ENCODE measurements around the gene RSPO4. TPM values are rescaled to one million over a fixed set of nuclear protein-coding genes. Genes with fewer than 3 reads are reported as not detected.

Gene RSPO4
- total and polyA plus RNA-seq, 2 donors, result 0.08 TPM; not detected in 1

DNA sequence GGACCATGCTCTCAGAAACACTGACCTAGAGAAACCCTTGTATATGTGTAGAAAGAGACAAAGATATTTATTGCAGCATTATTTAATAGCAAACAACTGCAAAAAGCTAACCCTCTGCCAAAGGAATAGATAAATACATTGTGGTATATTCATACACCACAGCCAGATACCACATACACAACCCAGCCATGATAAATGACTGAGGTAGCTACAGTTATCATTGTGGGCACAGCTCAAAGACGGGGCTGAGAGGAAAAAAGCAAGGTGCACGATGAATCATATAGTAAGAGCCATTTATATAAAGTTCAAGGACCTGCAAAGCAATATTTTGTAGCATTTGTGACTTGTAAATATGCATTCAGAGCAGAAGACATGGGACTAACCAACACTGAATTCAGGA is 30.8 kb downstream of the RSPO4 start:
- DNase-seq (ENCODE audit: extremely low spot score), result no peak
- no peaks in the 10 kb centered on the region for H3K4me1 ChIP-seq (ENCODE audit: insufficient read depth)
- no peaks in the 10 kb centered on the region for H3K36me3 ChIP-seq (ENCODE audit: insufficient read depth)
- no peak overlapping the region for H3K27ac ChIP-seq (ENCODE audit: low read depth)
- WGBS, result 76% methylated on average over 2 of the region's 2 CpGs
- no peak overlapping the region for H3K4me3 ChIP-seq (ENCODE audit: low read depth, low read length)

DNA sequence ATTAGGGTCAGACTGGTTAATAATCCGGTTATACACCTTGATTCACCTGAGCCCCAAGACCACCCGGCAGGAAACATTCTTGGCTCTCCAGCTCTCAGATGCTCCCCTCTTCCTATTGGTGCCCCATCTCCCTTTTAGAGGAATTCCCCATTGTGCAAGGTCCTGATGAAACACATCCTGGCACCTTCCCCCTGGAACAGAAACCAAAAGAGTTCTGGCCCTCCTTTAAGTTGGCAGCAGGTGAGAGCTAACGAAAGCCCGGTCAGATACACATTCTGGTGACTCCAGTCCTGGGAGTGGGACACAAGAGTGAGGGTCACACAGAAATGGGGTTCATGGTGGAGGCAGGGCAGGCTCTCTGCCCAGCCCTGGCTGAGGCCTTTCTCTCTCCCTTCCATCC is 32.2 kb downstream of the RSPO4 start:
- DNase-seq (ENCODE audit: extremely low spot score), result no peak
- no peaks in the 10 kb centered on the region for H3K36me3 ChIP-seq (ENCODE audit: insufficient read depth)
- H3K4me1 ChIP-seq (ENCODE audit: insufficient read depth), result no peaks in the 10 kb centered on the region
- H3K27ac ChIP-seq (ENCODE audit: low read depth), result no peak overlapping the region
- no peak overlapping the region for H3K4me3 ChIP-seq (ENCODE audit: low read depth, low read length)
- 79% methylated on average over 4 of the region's 4 CpGs for WGBS

DNA sequence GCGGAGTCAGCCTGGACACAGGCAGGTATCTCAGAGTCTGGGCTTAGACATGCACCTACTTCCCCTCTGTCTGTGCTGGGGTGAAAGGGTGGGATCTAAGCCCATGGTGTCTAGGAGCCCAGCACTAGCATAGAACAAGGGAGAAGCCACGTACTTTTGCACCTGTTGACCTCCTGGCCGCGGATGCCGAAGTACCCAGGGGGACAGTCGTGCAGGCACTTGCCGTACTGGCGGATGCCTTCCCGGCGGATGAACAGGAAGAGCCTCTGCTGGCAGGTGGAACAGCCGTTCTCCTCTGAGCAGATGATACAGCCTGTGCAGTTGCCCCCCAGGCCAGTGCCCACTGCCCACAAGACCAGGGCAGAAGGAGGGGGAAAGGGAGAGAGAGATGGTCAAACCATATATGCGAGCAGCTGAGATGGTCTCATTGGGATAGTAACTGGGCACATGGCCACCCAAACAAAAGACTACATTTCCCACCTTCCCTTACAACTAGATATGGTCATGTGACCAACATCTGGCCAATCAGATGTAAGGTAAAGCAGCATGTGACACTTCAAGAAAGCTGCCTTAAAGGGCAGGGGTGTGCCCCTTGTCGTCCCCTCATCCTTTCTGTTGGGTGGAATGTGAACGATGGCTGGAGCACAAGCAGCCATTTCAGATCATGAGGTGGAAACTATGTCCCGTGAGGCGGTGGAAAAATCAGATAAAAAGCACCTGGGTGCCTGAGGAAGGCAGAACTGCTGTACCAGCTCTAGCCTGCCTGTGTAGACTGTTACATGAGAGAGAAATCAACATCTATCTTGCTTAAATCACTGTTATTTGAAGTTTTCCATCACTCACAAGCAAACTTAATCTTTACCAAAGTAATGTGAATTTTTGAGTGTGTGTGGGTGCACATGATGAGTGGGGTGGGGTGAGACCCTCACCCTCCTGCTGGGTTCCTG is 34.0 kb downstream of the RSPO4 start:
- no peaks in the 10 kb centered on the region for H3K36me3 ChIP-seq (ENCODE audit: insufficient read depth)
- no peaks in the 10 kb centered on the region for H3K4me1 ChIP-seq (ENCODE audit: insufficient read depth)
- DNase-seq (ENCODE audit: extremely low spot score), result no peak
- 91% methylated on average over 16 of the region's 16 CpGs for WGBS
- H3K27ac ChIP-seq (ENCODE audit: low read depth), result no peak overlapping the region
- no peak overlapping the region for H3K4me3 ChIP-seq (ENCODE audit: low read depth, low read length)

DNA sequence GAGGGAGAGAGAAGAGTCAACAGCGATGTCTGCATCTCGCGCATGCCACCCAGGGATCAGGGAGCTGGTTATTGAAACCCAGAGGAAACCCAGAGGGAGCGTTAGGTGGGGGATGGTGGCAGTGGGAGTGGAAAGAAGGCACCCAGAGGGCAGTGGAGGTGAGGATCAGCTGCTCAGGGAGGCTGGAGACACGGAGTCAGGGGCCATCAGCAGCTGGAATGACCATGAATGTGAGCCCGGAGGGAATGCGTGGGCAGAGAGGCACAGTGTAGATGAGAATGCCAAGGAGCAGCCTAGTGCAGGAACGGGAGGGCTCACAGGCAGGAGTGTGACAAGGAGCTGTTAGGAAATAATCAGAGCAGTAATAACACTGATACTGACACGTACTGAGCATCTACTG is 36.2 kb downstream of the RSPO4 start:
- DNase-seq (ENCODE audit: extremely low spot score), result no peak
- Histone ChIP-seq H3K4me3 (ENCODE audit: low read depth, low read length) (no peak overlapping the region), H3K4me1 (ENCODE audit: insufficient read depth) (no peaks in the 10 kb centered on the region), H3K36me3 (ENCODE audit: insufficient read depth) (no peaks in the 10 kb centered on the region), H3K27ac (ENCODE audit: low read depth) (no peak overlapping the region)
- 72% methylated on average over 9 of the region's 9 CpGs for WGBS

DNA sequence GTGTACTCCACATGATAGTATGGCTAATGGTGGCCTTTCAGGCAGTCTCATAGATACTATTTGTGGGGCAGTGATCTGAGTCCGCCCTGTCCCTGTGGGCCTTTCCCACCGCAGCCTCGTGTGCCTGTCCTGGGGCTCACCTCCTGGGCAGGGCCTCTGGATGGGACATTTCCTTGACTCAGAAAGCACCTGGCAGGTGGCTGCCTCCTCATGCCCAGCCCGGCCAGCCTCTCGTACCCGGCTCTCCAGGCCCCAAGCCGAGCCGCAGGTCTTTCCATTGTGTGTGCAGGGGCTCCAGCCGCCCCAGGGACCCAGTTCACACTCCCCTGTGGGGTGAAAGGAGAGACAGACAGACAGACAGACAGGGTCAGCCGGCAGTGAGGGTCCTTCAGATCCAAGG is 38.3 kb downstream of the RSPO4 start:
- no peak overlapping the region for H3K4me3 ChIP-seq (ENCODE audit: low read depth, low read length)
- no peak for DNase-seq (ENCODE audit: extremely low spot score)
- H3K36me3 ChIP-seq (ENCODE audit: insufficient read depth), result no peaks in the 10 kb centered on the region
- WGBS, result 88% methylated on average over 10 of the region's 10 CpGs
- H3K27ac ChIP-seq (ENCODE audit: low read depth), result no peak overlapping the region
- H3K4me1 ChIP-seq (ENCODE audit: insufficient read depth), result no peaks in the 10 kb centered on the region

DNA sequence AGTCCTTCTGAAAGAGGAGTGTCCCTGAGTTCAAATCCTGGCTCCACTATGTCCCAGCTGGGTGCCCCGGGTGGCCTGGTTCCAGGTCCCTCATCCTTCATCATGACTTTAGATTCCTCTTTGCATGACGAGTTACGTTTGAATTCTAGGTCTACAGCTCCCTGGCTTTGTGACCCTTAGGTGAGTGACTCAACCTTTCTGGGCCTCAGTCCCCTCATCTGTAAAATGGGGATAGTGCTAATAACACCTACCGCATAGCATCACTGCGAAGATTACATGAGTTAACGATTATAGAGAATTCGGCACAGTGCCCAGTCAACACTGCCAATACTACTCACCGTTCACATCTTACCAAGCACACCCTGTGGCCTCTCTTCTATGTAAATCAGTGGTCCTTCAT is 39.4 kb downstream of the RSPO4 start:
- Histone ChIP-seq H3K36me3 (ENCODE audit: insufficient read depth) (no peaks in the 10 kb centered on the region), H3K4me1 (ENCODE audit: insufficient read depth) (no peaks in the 10 kb centered on the region), H3K27ac (ENCODE audit: low read depth) (no peak overlapping the region), H3K4me3 (ENCODE audit: low read depth, low read length) (no peak overlapping the region)
- WGBS, result 88% methylated on average over 8 of the region's 8 CpGs
- no peak for DNase-seq (ENCODE audit: extremely low spot score)

DNA sequence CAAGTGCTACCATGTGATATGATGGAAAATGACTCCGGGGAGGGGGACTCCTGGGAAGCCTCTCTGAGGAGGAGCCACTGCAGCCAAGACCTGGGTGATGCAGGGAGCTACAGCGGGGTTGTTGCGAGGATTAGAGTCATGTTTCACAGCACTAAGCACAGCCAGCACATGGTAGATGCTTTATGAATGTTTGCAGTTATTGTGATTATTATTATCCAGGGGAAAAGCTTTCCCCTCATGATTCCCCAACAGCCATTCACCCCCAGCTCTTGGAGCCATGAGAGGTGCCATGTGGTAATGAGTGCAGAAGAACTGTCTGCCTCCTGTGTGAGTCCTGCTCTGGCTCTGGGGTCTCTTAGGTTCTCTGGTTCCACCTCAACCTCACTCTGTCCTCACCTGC is 39.9 kb downstream of the RSPO4 start:
- WGBS, result 60% methylated on average over 3 of the region's 3 CpGs
- no peak for DNase-seq (ENCODE audit: extremely low spot score)

DNA sequence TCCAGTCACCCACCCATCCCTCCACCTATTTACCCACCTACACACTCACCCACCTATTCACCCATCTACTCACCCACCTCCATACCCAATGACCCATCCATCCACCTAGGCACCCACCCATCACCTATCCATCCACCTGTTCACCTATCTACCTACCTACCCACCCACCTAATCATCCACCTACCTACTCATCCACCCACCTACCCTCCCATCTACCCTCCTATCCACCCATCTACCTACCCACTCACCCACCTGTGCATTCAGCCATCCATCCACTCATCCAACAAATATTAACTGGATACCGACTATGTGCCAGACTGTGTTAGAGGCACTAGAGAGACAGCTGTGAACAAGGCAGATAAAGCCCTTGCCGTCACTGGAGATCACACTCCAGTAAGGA is 40.3 kb downstream of the RSPO4 start:
- no peak overlapping the region for H3K27ac ChIP-seq (ENCODE audit: low read depth)
- 58% methylated on average over 2 of the region's 2 CpGs for WGBS
- H3K4me3 ChIP-seq (ENCODE audit: low read depth, low read length), result no peak overlapping the region
- no peaks in the 10 kb centered on the region for H3K4me1 ChIP-seq (ENCODE audit: insufficient read depth)
- no peak for DNase-seq (ENCODE audit: extremely low spot score)
- no peaks in the 10 kb centered on the region for H3K36me3 ChIP-seq (ENCODE audit: insufficient read depth)

More for the DNA sequence above, 39.9 kb downstream of the RSPO4 start:
- Histone ChIP-seq H3K4me3 (ENCODE audit: low read depth, low read length) (no peak overlapping the region), H3K36me3 (ENCODE audit: insufficient read depth) (no peaks in the 10 kb centered on the region), H3K4me1 (ENCODE audit: insufficient read depth) (no peaks in the 10 kb centered on the region), H3K27ac (ENCODE audit: low read depth) (no peak overlapping the region)

DNA sequence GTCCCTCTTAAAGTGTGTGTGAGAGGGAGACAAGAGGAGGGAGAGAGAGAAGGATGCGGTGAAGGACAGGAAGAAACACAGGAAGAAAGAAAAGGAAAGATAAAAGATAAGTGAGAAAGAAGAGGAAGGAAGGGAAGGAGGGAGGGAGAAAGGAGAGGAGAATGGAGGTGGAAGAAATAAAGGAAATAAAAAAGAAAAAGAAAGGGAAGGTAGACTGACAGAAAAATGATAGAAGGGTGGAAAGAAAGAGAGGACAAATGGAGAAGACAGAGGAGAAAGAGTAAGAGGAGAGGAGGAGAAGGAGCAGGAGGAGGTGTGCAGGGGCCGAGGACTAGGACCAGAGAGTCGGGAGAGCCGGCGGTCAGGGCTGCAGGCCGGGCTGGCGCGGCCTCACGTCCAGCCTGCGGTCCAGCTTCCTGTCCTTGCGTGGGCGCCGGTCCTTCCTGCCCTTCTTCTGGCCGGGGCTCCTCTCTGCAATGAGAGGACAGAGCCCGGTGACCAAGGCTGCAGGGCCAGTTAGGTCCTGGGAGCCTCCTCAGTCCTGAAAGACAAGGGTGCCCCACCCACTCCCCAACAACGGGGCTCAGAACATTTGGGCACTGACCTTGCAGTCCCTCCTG is 42.0 kb downstream of the RSPO4 start:
- DNase-seq (ENCODE audit: extremely low spot score), result no peak
- H3K4me1 ChIP-seq (ENCODE audit: insufficient read depth), result no peaks in the 10 kb centered on the region
- 78% methylated on average over 16 of the region's 16 CpGs for WGBS
- H3K27ac ChIP-seq (ENCODE audit: low read depth), result no peak overlapping the region
- no peaks in the 10 kb centered on the region for H3K36me3 ChIP-seq (ENCODE audit: insufficient read depth)
- H3K4me3 ChIP-seq (ENCODE audit: low read depth, low read length), result no peak overlapping the region

DNA sequence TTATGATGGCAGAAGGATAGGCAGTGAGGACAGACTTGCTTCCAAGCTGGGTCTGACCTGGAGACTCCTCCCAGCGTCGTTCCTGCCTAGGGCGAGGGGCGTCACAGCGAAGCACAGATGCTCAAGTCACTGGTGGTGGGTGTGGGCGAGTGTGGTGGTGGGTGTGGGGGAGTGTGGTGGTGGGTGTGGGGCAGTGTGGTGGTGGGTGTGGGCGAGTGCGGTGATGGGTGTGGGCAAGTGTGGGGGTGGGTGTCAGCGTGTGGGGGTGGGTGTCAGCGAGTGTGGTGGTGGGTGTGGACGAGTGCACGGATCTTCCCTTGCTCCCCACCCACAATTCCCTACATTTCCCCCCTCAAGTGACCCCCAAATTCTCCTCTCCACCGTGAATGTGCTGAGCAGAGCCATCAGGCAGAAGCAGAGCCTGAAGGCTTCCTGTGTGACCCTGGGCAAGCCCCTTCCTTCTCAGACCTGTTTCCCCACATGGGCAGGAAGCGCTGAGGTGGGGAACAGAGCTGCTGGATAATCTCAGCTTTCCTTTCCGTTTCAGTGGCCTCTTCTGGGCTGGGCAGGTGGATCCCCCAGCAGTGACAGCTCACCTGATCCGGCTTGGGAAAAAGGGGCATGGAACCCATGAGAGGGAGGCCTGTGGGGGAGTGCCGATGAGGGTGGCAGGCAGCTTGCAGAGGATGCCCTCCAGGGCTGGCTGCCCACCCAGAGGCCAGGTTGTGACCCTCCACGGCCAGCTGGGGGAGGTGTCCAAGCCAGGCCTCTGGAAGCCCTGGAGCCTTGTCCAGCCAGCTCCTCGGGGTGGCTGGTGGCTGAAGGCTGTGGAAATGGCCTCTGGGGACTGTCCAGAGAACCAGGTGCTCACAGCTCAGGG is 42.9 kb downstream of the RSPO4 start:
- H3K4me3 ChIP-seq (ENCODE audit: low read depth, low read length), result no peak overlapping the region
- 60% methylated on average over 19 of the region's 19 CpGs for WGBS
- H3K36me3 ChIP-seq (ENCODE audit: insufficient read depth), result no peaks in the 10 kb centered on the region
- no peaks in the 10 kb centered on the region for H3K4me1 ChIP-seq (ENCODE audit: insufficient read depth)
- H3K27ac ChIP-seq (ENCODE audit: low read depth), result no peak overlapping the region
- no peak for DNase-seq (ENCODE audit: extremely low spot score)

DNA sequence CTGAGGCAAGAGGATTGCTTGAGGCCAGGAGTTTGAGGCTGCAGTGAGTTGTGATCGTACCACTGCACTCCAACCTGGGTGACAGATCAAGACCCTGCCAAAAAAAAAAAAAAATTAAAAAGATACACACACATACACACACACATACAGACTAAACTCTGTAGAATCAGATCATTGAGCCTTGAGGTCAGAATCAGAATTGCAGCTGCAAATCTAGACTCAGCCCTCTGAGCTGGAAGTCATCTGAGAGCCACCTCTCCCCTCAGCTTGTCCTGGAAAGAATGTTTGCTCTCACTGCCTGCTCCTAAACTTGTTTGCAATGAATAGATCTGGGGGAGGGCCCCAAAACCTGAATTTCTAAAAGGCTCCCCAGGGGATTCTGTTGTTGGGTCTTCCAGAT is 44.6 kb downstream of the RSPO4 start:
- H3K27ac ChIP-seq (ENCODE audit: low read depth), result no peak overlapping the region
- DNase-seq (ENCODE audit: extremely low spot score), result no peak
- no peaks in the 10 kb centered on the region for H3K36me3 ChIP-seq (ENCODE audit: insufficient read depth)
- H3K4me3 ChIP-seq (ENCODE audit: low read depth, low read length), result no peak overlapping the region
- 76% methylated on average over 1 of the region's 1 CpG for WGBS
- no peaks in the 10 kb centered on the region for H3K4me1 ChIP-seq (ENCODE audit: insufficient read depth)

DNA sequence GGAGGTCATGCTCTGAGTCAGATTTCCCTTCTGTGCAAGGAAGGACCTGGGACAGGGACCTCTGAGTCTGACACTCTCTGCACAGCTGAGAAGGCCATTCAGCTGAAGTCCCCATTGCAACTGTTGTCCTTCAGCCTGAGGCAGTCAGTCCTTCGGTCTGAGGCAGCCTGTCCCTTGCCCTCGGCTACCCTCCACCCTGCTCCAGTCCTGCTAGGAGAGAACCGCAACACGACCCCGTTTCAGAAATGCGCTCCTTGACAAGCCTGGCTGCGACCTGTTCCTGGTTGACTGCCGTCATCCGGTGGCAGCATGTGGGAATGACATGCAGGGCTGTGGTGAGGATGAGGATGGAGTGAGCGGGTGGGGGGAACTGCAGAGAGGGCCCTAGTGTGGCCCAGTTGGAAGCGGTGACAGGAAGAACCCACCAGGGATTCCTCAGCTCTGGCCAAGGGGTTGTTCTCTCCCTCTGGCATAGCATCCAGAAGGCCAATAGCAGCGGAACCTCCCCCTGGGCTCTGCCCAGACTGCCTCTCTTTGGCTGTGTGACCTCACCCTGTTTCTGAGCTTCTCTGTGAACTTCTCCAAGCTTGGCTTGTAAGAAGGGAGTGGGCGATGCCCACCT is 45.7 kb downstream of the RSPO4 start:
- H3K27ac ChIP-seq (ENCODE audit: low read depth), result no peak overlapping the region
- H3K36me3 ChIP-seq (ENCODE audit: insufficient read depth), result no peaks in the 10 kb centered on the region
- 13% methylated on average over 13 of the region's 13 CpGs for WGBS
- H3K4me1 ChIP-seq (ENCODE audit: insufficient read depth), result no peaks in the 10 kb centered on the region
- no peak for DNase-seq (ENCODE audit: extremely low spot score)
- no peak overlapping the region for H3K4me3 ChIP-seq (ENCODE audit: low read depth, low read length)

DNA sequence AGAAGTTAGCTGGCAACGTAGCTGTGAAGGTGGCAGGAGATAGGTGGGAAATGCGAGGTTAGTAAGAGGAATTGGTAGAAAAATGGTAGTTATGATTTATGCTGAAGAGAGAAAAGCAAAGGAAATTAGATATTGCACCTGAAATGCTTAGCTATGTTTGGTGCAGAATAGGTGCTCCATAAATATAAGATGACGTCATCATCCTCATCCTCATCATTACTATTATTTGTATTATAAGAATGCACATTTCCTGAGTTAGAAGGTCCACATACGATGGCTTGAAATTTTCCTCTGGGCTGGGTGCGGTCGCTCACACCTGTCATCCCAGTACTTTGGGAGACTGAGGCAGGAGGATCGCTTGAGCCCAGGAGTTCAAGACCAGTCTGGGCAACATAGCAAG is 46.5 kb downstream of the RSPO4 start:
- Histone ChIP-seq H3K4me3 (ENCODE audit: low read depth, low read length) (no peak overlapping the region), H3K36me3 (ENCODE audit: insufficient read depth) (no peaks in the 10 kb centered on the region), H3K27ac (ENCODE audit: low read depth) (no peak overlapping the region), H3K4me1 (ENCODE audit: insufficient read depth) (no peaks in the 10 kb centered on the region)
- WGBS, result 88% methylated on average over 7 of the region's 7 CpGs
- no peak for DNase-seq (ENCODE audit: extremely low spot score)
